ENCODE results near the gene MPHOSPH9.

MPHOSPH9 gene

GRCh38 chr12:123267991-123268843 lies 35.3 kb upstream of the MPHOSPH9 start:
- Histone ChIP-seq H3K4me3 (ENCODE audit: low read depth, low read length) (no peak overlapping the region), H3K9ac (ENCODE audit: low read depth, low read length) (no peak overlapping the region), H3K4me1 (ENCODE audit: control insufficient read depth, insufficient read depth, low read length) (peaks cover 9% of the 10 kb centered on the region)

GRCh38 chr12:123267335-123267920 lies 34.5 kb upstream of the MPHOSPH9 start:
- Histone ChIP-seq H3K27me3 (ENCODE audit: control insufficient read depth, insufficient read depth, low read length) (no peaks in the 10 kb centered on the region), H3K9me3 (ENCODE audit: control insufficient read depth, insufficient read depth, low read length) (no peaks in the 10 kb centered on the region), H3K4me1 (ENCODE audit: control insufficient read depth, insufficient read depth, low read length) (peaks cover 3% of the 10 kb centered on the region), H3K36me3 (ENCODE audit: control insufficient read depth, insufficient read depth, low read length) (peaks cover 33% of the 10 kb centered on the region), H3K4me3 (ENCODE audit: low read depth, low read length) (no peak overlapping the region), H3K9ac (ENCODE audit: low read depth, low read length) (no peak overlapping the region)

More at GRCh38 chr12:123267991-123268843, 35.3 kb upstream of the MPHOSPH9 start:
- peaks cover 30% of the 10 kb centered on the region for H3K36me3 ChIP-seq (ENCODE audit: control insufficient read depth, insufficient read depth, low read length)
- H3K9me3 ChIP-seq (ENCODE audit: control insufficient read depth, insufficient read depth, low read length): no peaks in the 10 kb centered on the region
- no peaks in the 10 kb centered on the region for H3K27me3 ChIP-seq (ENCODE audit: control insufficient read depth, insufficient read depth, low read length)

GRCh38 chr12:123266679-123267277 lies 33.8 kb upstream of the MPHOSPH9 start:
- no peaks in the 10 kb centered on the region for H3K9me3 ChIP-seq (ENCODE audit: control insufficient read depth, insufficient read depth, low read length)
- no peak overlapping the region for H3K4me3 ChIP-seq (ENCODE audit: low read depth, low read length)
- no peaks in the 10 kb centered on the region for H3K27me3 ChIP-seq (ENCODE audit: control insufficient read depth, insufficient read depth, low read length)
- H3K9ac ChIP-seq (ENCODE audit: low read depth, low read length): no peak overlapping the region
- H3K4me1 ChIP-seq (ENCODE audit: control insufficient read depth, insufficient read depth, low read length): peaks cover 3% of the 10 kb centered on the region
- peaks cover 35% of the 10 kb centered on the region for H3K36me3 ChIP-seq (ENCODE audit: control insufficient read depth, insufficient read depth, low read length)

GRCh38 chr12:123265851-123266678 lies 33.1 kb upstream of the MPHOSPH9 start:
- no peak overlapping the region for H3K9ac ChIP-seq (ENCODE audit: low read depth, low read length)

GRCh38 chr12:123264642-123265041 lies 31.7 kb upstream of the MPHOSPH9 start:
- no peak overlapping the region for H3K9ac ChIP-seq (ENCODE audit: low read depth, low read length)
- H3K27me3 ChIP-seq (ENCODE audit: control insufficient read depth, insufficient read depth, low read length): no peaks in the 10 kb centered on the region
- no peak overlapping the region for H3K4me3 ChIP-seq (ENCODE audit: low read depth, low read length)
- peaks cover 44% of the 10 kb centered on the region for H3K36me3 ChIP-seq (ENCODE audit: control insufficient read depth, insufficient read depth, low read length)
- H3K9me3 ChIP-seq (ENCODE audit: control insufficient read depth, insufficient read depth, low read length): no peaks in the 10 kb centered on the region
- H3K4me1 ChIP-seq (ENCODE audit: control insufficient read depth, insufficient read depth, low read length): peaks cover 3% of the 10 kb centered on the region

More at GRCh38 chr12:123265851-123266678, 33.1 kb upstream of the MPHOSPH9 start:
- H3K4me1 ChIP-seq (ENCODE audit: control insufficient read depth, insufficient read depth, low read length): peaks cover 3% of the 10 kb centered on the region
- no peaks in the 10 kb centered on the region for H3K9me3 ChIP-seq (ENCODE audit: control insufficient read depth, insufficient read depth, low read length)
- no peaks in the 10 kb centered on the region for H3K27me3 ChIP-seq (ENCODE audit: control insufficient read depth, insufficient read depth, low read length)
- H3K36me3 ChIP-seq (ENCODE audit: control insufficient read depth, insufficient read depth, low read length): peaks cover 37% of the 10 kb centered on the region
- H3K4me3 ChIP-seq (ENCODE audit: low read depth, low read length): no peak overlapping the region

- Histone ChIP-seq H3K27me3 (ENCODE audit: control insufficient read depth, insufficient read depth, low read length) (no peaks in the 10 kb centered on the region), H3K36me3 (ENCODE audit: control insufficient read depth, insufficient read depth, low read length) (peaks cover 52% of the 10 kb centered on the region), H3K4me3 (ENCODE audit: low read depth, low read length) (no peak overlapping the region), H3K9me3 (ENCODE audit: control insufficient read depth, insufficient read depth, low read length) (no peaks in the 10 kb centered on the region), H3K9ac (ENCODE audit: low read depth, low read length) (no peak overlapping the region), H3K4me1 (ENCODE audit: control insufficient read depth, insufficient read depth, low read length) (no peaks in the 10 kb centered on the region)
Measured at GRCh38 chr12:123263196-123263817, 30.4 kb upstream of the MPHOSPH9 start.

- Histone ChIP-seq H3K4me1 (ENCODE audit: control insufficient read depth, insufficient read depth, low read length) (no peaks in the 10 kb centered on the region), H3K36me3 (ENCODE audit: control insufficient read depth, insufficient read depth, low read length) (peaks cover 46% of the 10 kb centered on the region), H3K4me3 (ENCODE audit: low read depth, low read length) (no peak overlapping the region), H3K9me3 (ENCODE audit: control insufficient read depth, insufficient read depth, low read length) (no peaks in the 10 kb centered on the region), H3K27me3 (ENCODE audit: control insufficient read depth, insufficient read depth, low read length) (no peaks in the 10 kb centered on the region), H3K9ac (ENCODE audit: low read depth, low read length) (no peak overlapping the region)
Measured at GRCh38 chr12:123261196-123261595, 28.3 kb upstream of the MPHOSPH9 start.

- Histone ChIP-seq H3K36me3 (ENCODE audit: control insufficient read depth, insufficient read depth, low read length) (peaks cover 41% of the 10 kb centered on the region), H3K4me3 (ENCODE audit: low read depth, low read length) (no peak overlapping the region), H3K4me1 (ENCODE audit: control insufficient read depth, insufficient read depth, low read length) (no peaks in the 10 kb centered on the region)
Measured at GRCh38 chr12:123260081-123260480, 27.1 kb upstream of the MPHOSPH9 start.

GRCh38 chr12:123258593-123258992 lies 25.7 kb upstream of the MPHOSPH9 start:
- no peak overlapping the region for H3K4me3 ChIP-seq (ENCODE audit: low read depth, low read length)
- no peaks in the 10 kb centered on the region for H3K27me3 ChIP-seq (ENCODE audit: control insufficient read depth, insufficient read depth, low read length)
- H3K36me3 ChIP-seq (ENCODE audit: control insufficient read depth, insufficient read depth, low read length): peaks cover 37% of the 10 kb centered on the region
- no peak overlapping the region for H3K9ac ChIP-seq (ENCODE audit: low read depth, low read length)
- no peaks in the 10 kb centered on the region for H3K9me3 ChIP-seq (ENCODE audit: control insufficient read depth, insufficient read depth, low read length)
- H3K4me1 ChIP-seq (ENCODE audit: control insufficient read depth, insufficient read depth, low read length): no peaks in the 10 kb centered on the region

More at GRCh38 chr12:123260081-123260480, 27.1 kb upstream of the MPHOSPH9 start:
- no peaks in the 10 kb centered on the region for H3K9me3 ChIP-seq (ENCODE audit: control insufficient read depth, insufficient read depth, low read length)
- no peaks in the 10 kb centered on the region for H3K27me3 ChIP-seq (ENCODE audit: control insufficient read depth, insufficient read depth, low read length)
- no peak overlapping the region for H3K9ac ChIP-seq (ENCODE audit: low read depth, low read length)

GRCh38 chr12:123254853-123255446 lies 22.0 kb upstream of the MPHOSPH9 start:
- H3K4me1 ChIP-seq (ENCODE audit: control insufficient read depth, insufficient read depth, low read length): no peaks in the 10 kb centered on the region
- peaks cover 21% of the 10 kb centered on the region for H3K36me3 ChIP-seq (ENCODE audit: control insufficient read depth, insufficient read depth, low read length)
- no peak overlapping the region for H3K9ac ChIP-seq (ENCODE audit: low read depth, low read length)
- no peaks in the 10 kb centered on the region for H3K9me3 ChIP-seq (ENCODE audit: control insufficient read depth, insufficient read depth, low read length)
- H3K27me3 ChIP-seq (ENCODE audit: control insufficient read depth, insufficient read depth, low read length): no peaks in the 10 kb centered on the region
- H3K4me3 ChIP-seq (ENCODE audit: low read depth, low read length): no peak overlapping the region

Measured in iPS-15b (cell line).